Body of pancreas (tissue), 4 donors: ENCODE measurements around the gene ISCA2.

Experiments used
- POLR2A ChIP-seq, 3 donors: fragments of 450-650 bp; IDR thresholded peaks; one replicate each; pipeline ENCODE4 v1.6.1; 2016; ENCODE audit warnings: antibody characterized with exemption in 3 of 3, mild to moderate bottlenecking in 2 of 3
- TF ChIP-seq, protein P1 (sequence below), 7 experiments: fragments of 450-650 bp in 4 of 7; fragments of 200-600 bp in 3 of 7; sonication (generic) in 3 of 7; IDR thresholded peaks; one replicate each; pipeline ENCODE4 v1.5.1; 2016 to 2019; ENCODE audit warnings: antibody characterized with exemption in 7 of 7

DNA sequence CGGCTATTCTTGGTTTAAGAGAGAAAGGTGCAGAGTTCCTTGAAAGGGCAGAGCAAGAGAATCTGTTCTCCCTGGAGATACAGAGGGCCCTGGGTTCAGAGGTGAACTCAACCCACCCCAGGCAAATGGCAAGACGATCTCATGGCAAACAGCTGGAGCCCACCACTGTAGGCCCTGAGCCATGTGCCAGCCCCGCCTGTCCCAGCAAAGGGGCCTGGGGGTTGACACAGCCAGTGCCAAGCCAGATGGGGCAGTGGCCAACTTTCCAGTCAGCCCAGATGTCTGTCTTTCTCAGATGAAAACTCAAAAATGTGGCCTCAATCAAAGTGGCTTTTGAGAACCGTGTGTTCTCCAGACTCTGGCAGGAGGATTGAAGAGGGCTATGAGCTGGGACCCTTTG is 51.8 kb downstream of the ISCA2 start:
- TF ChIP-seq, protein P1, sequence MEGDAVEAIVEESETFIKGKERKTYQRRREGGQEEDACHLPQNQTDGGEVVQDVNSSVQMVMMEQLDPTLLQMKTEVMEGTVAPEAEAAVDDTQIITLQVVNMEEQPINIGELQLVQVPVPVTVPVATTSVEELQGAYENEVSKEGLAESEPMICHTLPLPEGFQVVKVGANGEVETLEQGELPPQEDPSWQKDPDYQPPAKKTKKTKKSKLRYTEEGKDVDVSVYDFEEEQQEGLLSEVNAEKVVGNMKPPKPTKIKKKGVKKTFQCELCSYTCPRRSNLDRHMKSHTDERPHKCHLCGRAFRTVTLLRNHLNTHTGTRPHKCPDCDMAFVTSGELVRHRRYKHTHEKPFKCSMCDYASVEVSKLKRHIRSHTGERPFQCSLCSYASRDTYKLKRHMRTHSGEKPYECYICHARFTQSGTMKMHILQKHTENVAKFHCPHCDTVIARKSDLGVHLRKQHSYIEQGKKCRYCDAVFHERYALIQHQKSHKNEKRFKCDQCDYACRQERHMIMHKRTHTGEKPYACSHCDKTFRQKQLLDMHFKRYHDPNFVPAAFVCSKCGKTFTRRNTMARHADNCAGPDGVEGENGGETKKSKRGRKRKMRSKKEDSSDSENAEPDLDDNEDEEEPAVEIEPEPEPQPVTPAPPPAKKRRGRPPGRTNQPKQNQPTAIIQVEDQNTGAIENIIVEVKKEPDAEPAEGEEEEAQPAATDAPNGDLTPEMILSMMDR (IDR thresholded peaks at IDR 0.05) = no peak
- TF ChIP-seq POLR2A (IDR thresholded peaks at IDR 0.05) = no peak
